ENCODE data around the gene KCNK6. TPM values are rescaled to one million over a fixed set of nuclear protein-coding genes. Genes with fewer than 3 reads are reported as not detected.

Gene KCNK6
- 2.8 TPM for total RNA-seq

GRCh38 chr19:38319421-38320258, at the start of gene KCNK6:
KCNK6 (plus strand) TSS chr19:38319845; CDS start chr19:38319951, 106 bp downstream.
- DNase-seq = peak; percentile 67

GRCh38 chr19:38270587-38271167, 49.0 kb upstream of the KCNK6 start:
- DNase-seq = no peak

- no peak for DNase-seq
These were observed 46.1 kb upstream of the KCNK6 start for GRCh38 chr19:38273499-38273898.

- DNase-seq = no peak
These were observed 44.9 kb upstream of the KCNK6 start for GRCh38 chr19:38274739-38275138.

- no peak for DNase-seq
These were observed 42.6 kb upstream of the KCNK6 start for GRCh38 chr19:38276942-38277517.

GRCh38 chr19:38277549-38277948, 42.1 kb upstream of the KCNK6 start:
- DNase-seq = peak; percentile 58

- DNase-seq = no peak
These were observed 41.5 kb upstream of the KCNK6 start for GRCh38 chr19:38277969-38278680.

GRCh38 chr19:38278751-38279150, 40.9 kb upstream of the KCNK6 start:
- no peak for DNase-seq

GRCh38 chr19:38280030-38280921, 39.4 kb upstream of the KCNK6 start:
- DNase-seq = no peak

- DNase-seq = no peak
These were observed 37.7 kb upstream of the KCNK6 start for GRCh38 chr19:38281811-38282566.

- no peak for DNase-seq
These were observed 36.4 kb upstream of the KCNK6 start for GRCh38 chr19:38283271-38283670.

- no peak for DNase-seq
These were observed 35.2 kb upstream of the KCNK6 start for GRCh38 chr19:38284422-38284821.

- no peak for DNase-seq
These were observed 34.1 kb upstream of the KCNK6 start for GRCh38 chr19:38285567-38285966.

- DNase-seq = no peak
These were observed 32.0 kb upstream of the KCNK6 start for GRCh38 chr19:38287604-38288003.

- DNase-seq = peak; percentile 64
These were observed 31.4 kb upstream of the KCNK6 start for GRCh38 chr19:38288123-38288855.

- no peak for DNase-seq
These were observed 29.7 kb upstream of the KCNK6 start for GRCh38 chr19:38289955-38290354.

GRCh38 chr19:38290631-38291147, 29.0 kb upstream of the KCNK6 start:
- DNase-seq = peak; percentile 59

- DNase-seq = no peak
These were observed 27.8 kb upstream of the KCNK6 start for GRCh38 chr19:38291855-38292254.

- DNase-seq = no peak
These were observed 26.4 kb upstream of the KCNK6 start for GRCh38 chr19:38293281-38293680.

GRCh38 chr19:38294090-38294489, 25.6 kb upstream of the KCNK6 start:
- DNase-seq = no peak

Measured in tongue (tissue), 2 donors.